ENCODE data around the gene SLC51B. TPM values are rescaled to one million over a fixed set of nuclear protein-coding genes. Genes with fewer than 3 reads are reported as not detected.
"Not testable (repeated sequence)": the region's sequence is repeated elsewhere in the genome, so short reads cannot be mapped to it uniquely, and the experiment has no call there.

The SLC51B gene
- total RNA-seq, 3 donors from 2014 or later: not detected

GRCh38 chr15:65091946-65092770, 47.0 kb downstream of the SLC51B start:
- no peaks in the 10 kb centered on the region for H3K9me3 ChIP-seq
- H3K27ac ChIP-seq: no peak overlapping the region
- no peak for TF ChIP-seq POLR2AphosphoS5 (IDR thresholded peaks at IDR 0.05)
- TF ChIP-seq POLR2A (IDR thresholded peaks at IDR 0.05): no peak
- TF ChIP-seq CTCF (IDR thresholded peaks at IDR 0.05): no peak
- H3K36me3 ChIP-seq: no peaks in the 10 kb centered on the region
- no peaks in the 10 kb centered on the region for H3K27me3 ChIP-seq
- intact Hi-C loops (cut with DNase I; ENCODE audit: low total_unique reads): loop anchor here (10.0 kb wide), 1 partner anchor 57 kb away; no protein-coding TSS in a partner anchor
- no peaks in the 10 kb centered on the region for H3K4me1 ChIP-seq
- H3K4me3 ChIP-seq: no peak overlapping the region
- no peak for DNase-seq (ENCODE audit: low spot score in 2 of 2)

- Histone ChIP-seq H3K27ac (no peak overlapping the region), H3K4me1 (no peaks in the 10 kb centered on the region), H3K27me3 (no peaks in the 10 kb centered on the region), H3K36me3 (no peaks in the 10 kb centered on the region), H3K9me3 (no peaks in the 10 kb centered on the region), H3K4me3 (no peak overlapping the region)
- no peak for DNase-seq (ENCODE audit: low spot score in 2 of 2)
- intact Hi-C loops (cut with DNase I; ENCODE audit: low total_unique reads): loop anchor here (10.0 kb wide), 1 partner anchor 58 kb away; no protein-coding TSS in a partner anchor
- TF ChIP-seq POLR2A (IDR thresholded peaks at IDR 0.05) (no peak), CTCF (IDR thresholded peaks at IDR 0.05) (no peak)
Measured at GRCh38 chr15:65092911-65093792, 48.0 kb downstream of the SLC51B start.

- not testable (repeated sequence) for H3K4me1 ChIP-seq; DNase-seq (ENCODE audit: low spot score in 2 of 2); H3K27me3 ChIP-seq; H3K9me3 ChIP-seq; H3K4me3 ChIP-seq; H3K36me3 ChIP-seq
- peak overlapping the region; percentile 48 to 74 for H3K27ac ChIP-seq
- intact Hi-C loops (cut with DNase I; ENCODE audit: low total_unique reads): loop anchor here (10.0 kb wide), 1 partner anchor 59 kb away; no protein-coding TSS in a partner anchor
Measured at GRCh38 chr15:65093793-65094170, 48.6 kb downstream of the SLC51B start.

- H3K36me3 ChIP-seq: peaks cover 5% of the 10 kb centered on the region
- H3K27ac ChIP-seq: peak overlapping the region; percentile 48 to 74
- no peaks in the 10 kb centered on the region for H3K9me3 ChIP-seq
- H3K4me3 ChIP-seq: no peak overlapping the region
- no peaks in the 10 kb centered on the region for H3K4me1 ChIP-seq
- peak in 1 of 2 donors; percentile 72 for DNase-seq (ENCODE audit: low spot score in 2 of 2)
- no peak for TF ChIP-seq POLR2AphosphoS5 (IDR thresholded peaks at IDR 0.05)
- no peak for TF ChIP-seq POLR2A (IDR thresholded peaks at IDR 0.05)
- TF ChIP-seq CTCF (IDR thresholded peaks at IDR 0.05): no peak
- H3K27me3 ChIP-seq: no peaks in the 10 kb centered on the region
- intact Hi-C loops (cut with DNase I; ENCODE audit: low total_unique reads): loop anchor here (10.0 kb wide), 1 partner anchor 60 kb away; no protein-coding TSS in a partner anchor
Measured at GRCh38 chr15:65094294-65094995, 49.3 kb downstream of the SLC51B start.

- DNase-seq (ENCODE audit: low spot score in 2 of 2): no peak
- Histone ChIP-seq H3K4me1 (no peaks in the 10 kb centered on the region), H3K27me3 (no peaks in the 10 kb centered on the region), H3K9me3 (no peaks in the 10 kb centered on the region), H3K36me3 (peaks cover 5% of the 10 kb centered on the region), H3K27ac (peak overlapping the region; percentile 48 to 74), H3K4me3 (no peak overlapping the region)
- intact Hi-C loops (cut with DNase I; ENCODE audit: low total_unique reads): loop anchor here (10.0 kb wide), 1 partner anchor 60 kb away; no protein-coding TSS in a partner anchor
- TF ChIP-seq POLR2A (IDR thresholded peaks at IDR 0.05): no peak
- TF ChIP-seq POLR2AphosphoS5 (IDR thresholded peaks at IDR 0.05): no peak
- no peak for TF ChIP-seq CTCF (IDR thresholded peaks at IDR 0.05)
Measured at GRCh38 chr15:65095011-65095746, 50.0 kb downstream of the SLC51B start.
